Esophagus muscularis mucosa (tissue), 4 donors: Measurements from ENCODE around the gene GATA3. TPM values are rescaled to one million over a fixed set of nuclear protein-coding genes. Genes with fewer than 3 reads are reported as not detected.

Experiments used
- DNase-seq: peaks from one replicate; pipeline ENCODE4 v3.0.0-alpha.2; 2017; ENCODE audit errors: extremely low spot score
- H3K27ac ChIP-seq, 4 donors: fragments of 200-600 bp; sonication (generic); replicated peaks in 1 of 4; 1 replicate in 3 of 4; 2 replicates in 1 of 4; pipeline ENCODE4 v1.5.1; 2016 to 2019; ENCODE audit warnings: mild to moderate bottlenecking in 1 of 4
- H3K27me3 ChIP-seq, 4 donors: fragments of 200-600 bp; sonication (generic); one replicate each; pipeline versions ENCODE4 v1.5.1 to v1.6.0; 2016 to 2019
- H3K36me3 ChIP-seq, 4 donors: fragments of 200-600 bp; sonication (generic); one replicate each; pipeline ENCODE4 v1.5.1; 2016 to 2019
- H3K4me1 ChIP-seq, 4 donors: fragments of 200-600 bp; sonication (generic); one replicate each; pipeline ENCODE4 v1.5.1; 2016 to 2019
- H3K4me3 ChIP-seq, 4 donors: fragments of 200-600 bp; sonication (generic); 1 replicate in 2 of 4; 2 replicates in 2 of 4; pipeline ENCODE4 v1.5.1; 2016 to 2019; ENCODE audit warnings: mild to moderate bottlenecking in 4 of 4, moderate library complexity in 1 of 4
- H3K9me3 ChIP-seq, 4 donors: fragments of 200-600 bp; sonication (generic); 1 replicate in 3 of 4; 2 replicates in 1 of 4; pipeline ENCODE4 v1.5.1; 2016 to 2019
- CTCF ChIP-seq, 3 experiments: fragments of 200-600 bp in 2 of 3; fragments of 450-650 bp in 1 of 3; sonication (generic) in 2 of 3; IDR thresholded peaks; one replicate each; pipeline ENCODE4 v1.5.1; 2017 to 2019; ENCODE audit warnings: antibody characterized with exemption in 3 of 3, mild to moderate bottlenecking in 2 of 3, moderate library complexity in 1 of 3
- EP300 ChIP-seq: sonication (generic); formaldehyde crosslinking; IDR thresholded peaks from one replicate; pipeline ENCODE4 v1.6.1; 2017; ENCODE audit warnings: antibody characterized with exemption
- POLR2A ChIP-seq: fragments of 450-650 bp; IDR thresholded peaks from one replicate; pipeline ENCODE4 v1.6.1; 2017; ENCODE audit warnings: antibody characterized with exemption, moderate library complexity, mild to moderate bottlenecking, low read depth
- POLR2AphosphoS5 ChIP-seq, 2 donors: sonication (generic); formaldehyde crosslinking; IDR thresholded peaks; one replicate each; pipeline ENCODE4 v1.6.1; 2017; ENCODE audit warnings: antibody characterized with exemption in 2 of 2
- WGBS: methylation state at CpG from one replicate; pipeline ENCODE4 v1.1.5; 2018; 5-methylcytosine and 5-hydroxymethylcytosine counted together
- intact Hi-C: fragments of 100-400 bp; cut with DNase I; formaldehyde crosslinking; loops from one replicate; pipeline ENCODE4 v1.15.1; 2023
- total RNA-seq, 4 donors: library from RNA; depleted of rRNA; stranded (reverse); fragments of >200 nt; gene quantifications; one replicate each; pipeline versions ENCODE4 v1.1.0 to v1.2.1, GENCODE V29; 2016

GATA3 gene
- total RNA-seq, 4 donors from 2014 or later, result 0.19 to 0.46 (median 0.33) TPM; not detected in 1

GRCh38 chr10:8037941-8038894, 16.3 kb upstream of the GATA3 start:
- Histone ChIP-seq H3K4me3 (no peak overlapping the region), H3K4me1 (peaks cover 23 to 55% (median 50%) of the 10 kb centered on the region in 4 donors), H3K36me3 (no peaks in the 10 kb centered on the region), H3K27ac (no peak overlapping the region), H3K27me3 (peaks cover 3 to 100% (median 96%) of the 10 kb centered on the region in 4 donors), H3K9me3 (no peaks in the 10 kb centered on the region)
- WGBS, result 11% methylated on average over 22 of the region's 22 CpGs
- DNase-seq, result no peak
- TF ChIP-seq EP300 (no peak), CTCF (IDR thresholded peaks at IDR 0.05) (no peak), POLR2AphosphoS5 (IDR thresholded peaks at IDR 0.05) (no peak), POLR2A (no peak)
- intact Hi-C loops, result no loop called here

GRCh38 chr10:8039321-8039881, 15.1 kb upstream of the GATA3 start:
- intact Hi-C loops, result no loop called here
- H3K36me3 ChIP-seq, result no peaks in the 10 kb centered on the region
- no peaks in the 10 kb centered on the region for H3K9me3 ChIP-seq
- no peak overlapping the region for H3K4me3 ChIP-seq
- H3K27ac ChIP-seq, result no peak overlapping the region
- H3K27me3 ChIP-seq, result peaks cover 3 to 100% (median 97%) of the 10 kb centered on the region in 4 donors
- DNase-seq, result no peak
- no peak for TF ChIP-seq POLR2A
- no peak for TF ChIP-seq POLR2AphosphoS5 (IDR thresholded peaks at IDR 0.05)
- no peak for TF ChIP-seq CTCF (IDR thresholded peaks at IDR 0.05)
- no peak for TF ChIP-seq EP300
- 9% methylated on average over 10 of the region's 10 CpGs for WGBS
- peaks cover 18 to 56% (median 51%) of the 10 kb centered on the region in 4 donors for H3K4me1 ChIP-seq

GRCh38 chr10:8040651-8041050, 13.8 kb upstream of the GATA3 start:
- no peak overlapping the region for H3K27ac ChIP-seq
- WGBS, result 19% methylated on average over 6 of the region's 6 CpGs
- H3K27me3 ChIP-seq, result peaks cover 0 to 100% (median 96%) of the 10 kb centered on the region in 4 donors
- TF ChIP-seq POLR2A, result no peak
- no peak for TF ChIP-seq POLR2AphosphoS5 (IDR thresholded peaks at IDR 0.05)
- no peak for TF ChIP-seq CTCF (IDR thresholded peaks at IDR 0.05)
- TF ChIP-seq EP300, result no peak
- H3K4me3 ChIP-seq, result no peak overlapping the region
- intact Hi-C loops, result no loop called here
- no peaks in the 10 kb centered on the region for H3K36me3 ChIP-seq
- H3K9me3 ChIP-seq, result no peaks in the 10 kb centered on the region
- H3K4me1 ChIP-seq, result peaks cover 23 to 56% (median 52%) of the 10 kb centered on the region in 4 donors
- DNase-seq, result no peak

- H3K9me3 ChIP-seq, result no peaks in the 10 kb centered on the region
- TF ChIP-seq CTCF (IDR thresholded peaks at IDR 0.05) (no peak), POLR2AphosphoS5 (IDR thresholded peaks at IDR 0.05) (no peak), POLR2A (no peak), EP300 (no peak)
- no peak overlapping the region for H3K4me3 ChIP-seq
- no peak overlapping the region for H3K27ac ChIP-seq
- H3K36me3 ChIP-seq, result no peaks in the 10 kb centered on the region
- H3K27me3 ChIP-seq, result peaks cover 0 to 100% (median 95%) of the 10 kb centered on the region in 4 donors
- no peak for DNase-seq
- intact Hi-C loops, result no loop called here
- H3K4me1 ChIP-seq, result peaks cover 24 to 55% (median 48%) of the 10 kb centered on the region in 4 donors
- 7% methylated on average over 10 of the region's 10 CpGs for WGBS
Measured at GRCh38 chr10:8041284-8041991, 13.1 kb upstream of the GATA3 start.
